Ovary (tissue), 3 donors: ENCODE measurements around the gene CLIP2.

Source experiments
- CTCF ChIP-seq, 3 donors: fragments of 450-650 bp in 2 of 3; fragments of 200-600 bp in 1 of 3; IDR thresholded peaks; one replicate each; pipeline versions ENCODE4 v1.5.1 to v1.8.0; 2016 to 2022; ENCODE audit warnings: antibody characterized with exemption in 3 of 3, mild to moderate bottlenecking in 1 of 3
- POLR2A ChIP-seq: fragments of 450-650 bp; IDR thresholded peaks from one replicate; pipeline ENCODE4 v1.6.1; 2017; ENCODE audit warnings: antibody characterized with exemption, mild to moderate bottlenecking, moderate library complexity
- donor health status: DM: no; HTN: no; CAD: no.

- no peak for TF ChIP-seq CTCF (IDR thresholded peaks at IDR 0.05)
- TF ChIP-seq POLR2A = no peak
Measured at GRCh38 chr7:74399006-74399405, 109.8 kb downstream of the CLIP2 start.
